HL-60/S4 treated with retinoic acid at 250 ng/mL for 4 days and 3 days (cell line): ENCODE data around the gene MAP4.
"Not testable (repeated sequence)": the region's sequence is repeated elsewhere in the genome, so short reads cannot be mapped to it uniquely, and the experiment has no call there.

Experiments
- in situ Hi-C: fragments of 300-500 bp; cut with MboI; formaldehyde crosslinking; loops from 2 replicates; pipeline ENCODE4 v1.7.0; 2022; ENCODE audit warnings: low sequenced_read_pairs

Gene MAP4

DNA sequence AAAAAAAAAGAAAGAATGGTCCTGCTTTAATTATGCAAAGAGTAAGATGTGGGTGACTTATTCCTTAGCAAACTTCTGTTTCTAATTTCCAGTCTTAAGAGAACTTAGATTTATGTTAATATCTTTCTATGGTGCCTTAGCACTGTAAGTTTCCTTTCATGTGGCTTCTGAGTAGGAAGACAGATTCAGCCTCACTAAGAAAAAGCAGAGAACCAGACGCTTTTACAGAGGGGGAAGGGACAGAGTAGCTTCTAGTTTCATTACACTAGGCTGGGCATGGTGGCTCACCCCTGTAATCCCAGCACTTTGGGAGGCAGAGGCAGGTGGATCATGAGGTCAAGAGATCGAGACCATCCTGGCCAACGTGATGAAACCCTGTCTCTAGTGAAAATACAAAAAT, 118.3 kb downstream of the MAP4 start:
- in situ Hi-C loops = no loop called here

DNA sequence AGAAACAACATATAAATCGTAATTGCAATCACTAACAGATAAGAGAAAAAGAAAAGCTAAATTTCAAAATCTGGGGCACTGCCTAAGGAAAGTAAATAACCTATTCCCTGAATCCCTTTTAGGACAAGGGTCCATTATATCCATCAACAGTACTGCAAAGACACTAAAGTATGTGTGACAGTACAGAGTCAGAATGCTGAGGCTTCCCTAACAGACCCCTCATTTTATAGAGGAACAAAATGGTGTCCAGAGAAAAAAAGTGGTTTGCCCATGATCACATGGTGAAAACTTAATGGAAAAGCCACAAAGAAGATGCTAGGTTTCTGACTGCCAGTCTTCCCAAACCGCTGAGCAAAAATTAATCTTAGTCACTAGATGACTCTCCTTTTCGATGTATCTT, 119.5 kb downstream of the MAP4 start:
- in situ Hi-C loops = no loop called here

DNA sequence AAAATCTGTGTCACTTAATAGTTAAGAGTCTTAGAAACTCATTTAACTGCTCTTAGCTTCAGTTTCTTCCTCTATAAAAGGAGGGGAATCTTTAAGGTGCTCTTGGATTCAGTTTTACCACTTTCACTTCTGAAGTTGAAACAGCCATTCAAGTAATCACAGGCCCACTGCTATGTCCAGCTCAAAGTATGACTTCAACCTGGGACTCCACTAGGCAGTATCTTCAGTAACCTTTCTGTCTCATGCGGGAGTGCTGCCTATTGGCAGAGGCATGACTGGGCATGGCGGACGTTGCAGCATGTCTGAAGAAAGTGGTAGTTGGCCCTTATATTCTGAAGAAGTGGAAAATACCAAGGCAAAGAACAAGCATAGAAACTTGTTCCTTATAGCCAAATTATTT, 121.0 kb downstream of the MAP4 start:
- in situ Hi-C loops = no loop called here

DNA sequence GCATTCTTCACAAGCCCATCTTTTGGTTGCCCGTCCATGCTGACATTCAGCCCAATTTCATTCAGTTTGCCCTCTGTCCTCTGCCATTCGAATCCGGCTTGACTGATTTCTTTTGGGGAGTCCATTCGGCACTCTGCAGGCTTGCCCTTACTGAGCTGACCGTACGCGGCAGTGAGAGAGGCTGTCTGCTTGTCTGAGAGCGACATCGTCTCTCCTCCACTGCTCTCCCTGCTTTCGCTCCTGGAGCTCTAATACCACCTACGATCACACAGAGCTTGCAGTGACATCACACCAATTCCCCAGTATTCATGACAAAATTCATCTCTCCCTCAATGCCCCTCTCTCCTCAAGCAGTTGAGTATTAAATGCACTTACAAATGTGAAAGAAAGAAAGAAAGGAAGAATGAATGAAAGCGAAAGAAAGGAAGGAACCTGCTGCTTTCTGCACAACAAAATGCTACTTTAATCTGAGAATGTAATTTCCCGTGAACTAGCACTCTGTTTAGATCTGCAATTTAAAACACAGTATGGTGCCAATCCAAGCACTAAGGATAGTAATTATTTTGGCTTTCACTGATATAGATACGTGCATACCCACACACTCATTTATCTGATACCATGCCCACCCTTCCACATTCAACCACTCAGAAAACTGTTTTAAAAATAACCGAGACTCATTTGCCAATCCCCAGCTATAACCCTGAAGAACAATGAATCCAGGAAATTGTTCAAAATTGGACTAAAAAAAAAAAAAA, 123.8 kb downstream of the MAP4 start:
- in situ Hi-C loops = no loop called here

DNA sequence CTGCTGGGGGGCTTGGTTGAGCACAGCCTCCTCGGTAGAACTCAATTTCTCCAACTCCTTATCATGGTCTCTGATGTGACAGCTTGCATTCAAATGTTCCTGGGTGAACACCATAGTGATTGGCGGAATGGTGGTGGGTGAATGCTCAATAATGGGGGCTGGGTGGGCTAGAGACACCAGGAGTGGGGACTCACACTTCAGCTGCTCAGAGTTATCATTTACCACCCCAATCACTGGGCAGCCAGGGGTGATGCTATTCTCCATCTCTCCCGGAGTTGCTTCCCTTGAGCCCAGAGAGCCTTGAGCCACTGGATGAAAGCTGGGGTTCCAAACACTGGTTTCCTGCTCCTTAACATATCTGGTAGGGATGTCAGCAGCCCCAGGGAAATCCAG, 124.6 kb downstream of the MAP4 start:
- in situ Hi-C loops = no loop called here

DNA sequence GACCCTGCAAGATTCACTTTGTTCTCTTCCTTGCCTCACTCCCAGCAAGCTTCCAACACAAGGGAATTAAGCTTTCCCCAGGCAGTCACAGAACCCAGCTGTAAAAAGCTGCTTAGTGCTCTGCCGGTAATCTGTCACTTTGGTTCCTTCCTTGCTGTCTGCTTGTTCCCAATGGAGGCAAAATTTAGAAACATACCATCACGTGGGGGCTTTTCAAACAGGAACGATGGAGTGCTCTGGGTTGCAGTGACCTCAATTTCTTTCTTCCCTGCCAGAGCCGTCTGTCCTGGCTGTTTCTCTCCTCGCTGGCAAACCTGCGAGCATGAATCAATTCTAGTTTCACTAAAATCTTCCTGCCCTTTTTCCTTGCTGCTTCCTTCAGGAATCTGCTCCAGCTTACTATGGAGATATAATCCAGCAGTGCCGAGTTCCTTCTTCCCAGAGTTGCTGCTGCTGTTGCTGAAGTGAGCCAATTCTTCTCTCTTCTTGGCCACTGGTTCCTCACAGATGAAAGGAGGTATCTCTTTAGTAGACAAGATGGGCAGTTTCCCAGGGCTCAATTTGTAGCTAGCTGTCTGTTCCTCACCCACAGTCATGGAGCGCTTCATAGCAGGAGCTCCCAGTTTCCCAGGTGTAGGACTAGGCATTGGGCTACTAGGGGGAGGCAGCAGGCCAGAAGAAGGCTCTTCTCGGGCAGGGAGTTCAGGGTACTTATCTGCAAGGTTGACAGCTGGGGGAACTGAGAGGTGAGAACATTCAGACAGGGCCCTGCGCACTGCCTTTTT, 125.2 kb downstream of the MAP4 start:
- in situ Hi-C loops = no loop called here

DNA sequence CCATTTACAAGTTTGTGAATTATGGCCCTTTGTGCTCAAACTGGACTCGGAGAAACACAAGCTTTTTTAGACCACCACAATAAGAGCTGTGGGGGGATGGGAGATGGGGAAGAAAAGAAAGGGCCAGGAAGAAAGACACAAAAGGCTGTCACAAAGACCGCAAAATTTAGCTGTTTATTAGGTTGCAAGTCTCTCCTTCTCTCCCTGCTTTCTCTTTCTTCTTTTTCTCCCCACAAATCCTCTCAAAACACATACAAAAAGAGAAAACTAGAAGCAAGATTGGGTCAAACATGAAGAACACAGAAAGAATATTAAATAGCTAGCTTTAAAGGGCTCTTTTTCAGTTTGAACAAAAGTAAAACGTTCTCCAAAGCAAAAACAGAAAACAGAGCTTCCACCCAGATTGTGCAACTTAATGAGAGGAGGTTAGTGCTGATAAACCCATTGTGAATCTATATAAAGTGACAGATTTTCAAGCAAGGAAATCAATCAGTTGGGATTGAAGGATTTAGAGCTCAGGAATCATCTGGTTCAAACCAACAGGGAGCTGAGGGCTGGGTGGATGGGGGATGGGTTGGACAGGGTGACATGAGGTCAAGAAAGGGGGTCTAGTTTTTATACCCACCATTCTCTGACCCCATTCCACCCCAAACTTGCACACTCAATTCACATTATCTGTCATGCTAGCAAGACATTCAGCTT, 125.9 kb downstream of the MAP4 start:
- in situ Hi-C loops = no loop called here

DNA sequence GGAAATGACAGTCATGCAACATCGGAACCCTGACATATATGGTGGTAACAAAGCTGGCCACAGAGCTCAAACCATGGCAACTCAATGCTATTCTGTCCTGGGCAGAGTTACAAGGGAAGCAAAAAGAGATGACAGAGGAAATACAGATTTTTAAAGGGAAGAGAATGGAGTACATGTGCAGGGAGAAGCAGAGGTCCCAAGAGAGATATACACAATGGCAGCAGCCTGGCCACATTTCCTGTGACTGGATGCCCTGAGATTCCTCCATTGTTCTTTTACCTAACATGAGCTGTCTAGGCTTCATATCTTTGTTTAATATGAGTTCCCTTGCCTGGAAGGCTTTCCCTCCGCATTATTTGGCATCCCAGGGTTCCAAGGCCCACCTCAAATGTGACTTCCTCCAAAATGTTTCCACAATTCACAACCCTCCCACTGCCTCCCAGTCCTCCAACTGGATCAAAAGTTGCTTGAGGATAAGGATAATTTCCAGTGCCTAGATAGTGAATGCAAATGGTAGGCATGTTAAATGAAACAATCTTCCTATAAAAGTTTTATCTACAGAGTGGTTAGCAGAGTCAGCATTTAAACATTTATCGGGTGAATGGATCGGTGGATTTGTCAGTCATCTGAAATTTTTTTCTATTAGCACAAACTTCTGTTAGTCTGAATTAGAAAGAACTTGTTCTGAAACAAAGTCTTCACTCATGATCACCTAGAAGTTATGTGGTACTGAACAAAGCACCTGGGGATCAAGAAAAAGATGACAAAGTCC, 127.0 kb downstream of the MAP4 start:
- in situ Hi-C loops = no loop called here

DNA sequence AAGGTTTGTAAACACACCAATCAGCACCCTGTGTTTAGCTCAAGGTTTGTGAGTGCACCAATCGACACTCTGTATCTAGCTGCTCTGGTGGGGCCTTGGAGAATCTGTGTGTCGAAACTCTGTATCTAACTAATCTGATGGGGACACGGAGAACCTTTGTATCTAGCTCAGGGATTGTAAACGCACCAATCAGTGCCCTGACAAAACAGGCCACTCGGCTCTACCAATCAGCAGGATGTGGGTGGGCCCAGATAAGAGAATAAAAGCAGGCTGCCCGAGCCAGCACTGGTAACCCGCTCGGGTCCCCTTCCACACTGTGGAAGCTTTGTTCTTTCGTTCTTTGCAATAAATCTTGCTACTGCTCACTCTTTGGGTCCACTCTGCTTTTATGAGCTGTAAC, 128.2 kb downstream of the MAP4 start:
- in situ Hi-C loops = not testable (repeated sequence)

DNA sequence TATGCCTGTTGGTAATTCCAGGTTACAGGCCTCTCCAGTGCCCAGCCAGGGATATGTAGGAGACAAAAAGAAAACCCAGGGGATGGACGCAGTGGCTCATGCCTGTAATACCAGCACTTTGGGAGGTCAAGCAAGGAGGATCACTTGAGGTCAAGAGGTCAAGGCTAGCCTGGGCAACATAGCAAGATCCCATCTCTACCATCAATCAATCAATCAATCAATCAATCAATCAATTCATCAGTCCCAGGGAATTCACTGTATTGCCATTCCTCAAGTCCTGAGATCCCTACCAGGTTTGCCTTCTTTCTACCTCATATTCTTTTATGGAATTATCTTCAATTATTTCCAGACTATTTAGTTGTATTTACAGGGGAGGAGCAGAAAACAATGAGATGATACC, 131.0 kb downstream of the MAP4 start:
- in situ Hi-C loops = no loop called here

DNA sequence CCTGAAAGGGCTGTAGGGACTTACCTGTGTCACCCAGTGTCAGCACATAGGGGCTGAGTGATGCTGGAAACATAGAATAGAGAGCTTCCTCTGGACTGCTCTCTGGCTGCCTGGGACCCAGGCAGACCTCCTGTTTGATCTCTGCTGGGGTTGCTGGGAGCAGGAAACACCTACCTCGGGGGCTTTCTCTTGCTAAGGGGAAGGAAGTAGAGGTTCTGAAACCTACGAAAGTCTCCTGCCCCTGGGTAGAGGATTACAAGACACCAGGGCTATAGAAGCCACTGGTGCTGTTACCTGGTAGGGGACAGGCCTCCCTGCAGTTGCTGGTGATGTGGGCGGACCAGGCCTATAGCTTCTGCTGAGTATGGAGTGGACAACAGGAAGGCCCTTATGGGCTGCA, 131.6 kb downstream of the MAP4 start:
- in situ Hi-C loops = no loop called here

DNA sequence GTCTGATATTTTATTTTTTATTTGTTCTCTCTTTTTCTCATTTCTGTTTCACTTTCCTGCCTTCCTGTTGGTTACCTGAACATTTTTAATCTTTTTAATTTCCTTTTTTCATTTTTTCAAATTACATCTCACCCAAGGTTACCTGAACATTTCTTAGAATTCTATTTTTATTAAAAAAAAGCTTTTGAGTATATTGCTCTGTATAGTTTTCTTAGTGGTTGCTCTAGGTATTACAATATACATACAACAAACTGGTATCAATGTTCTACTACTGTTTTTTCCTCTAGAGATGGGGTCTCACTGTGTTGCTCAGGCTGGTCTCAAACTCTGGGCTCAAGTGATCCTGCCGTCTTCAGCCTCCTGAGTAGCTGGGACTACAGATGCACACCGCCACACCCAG, 133.9 kb downstream of the MAP4 start:
- in situ Hi-C loops = no loop called here

DNA sequence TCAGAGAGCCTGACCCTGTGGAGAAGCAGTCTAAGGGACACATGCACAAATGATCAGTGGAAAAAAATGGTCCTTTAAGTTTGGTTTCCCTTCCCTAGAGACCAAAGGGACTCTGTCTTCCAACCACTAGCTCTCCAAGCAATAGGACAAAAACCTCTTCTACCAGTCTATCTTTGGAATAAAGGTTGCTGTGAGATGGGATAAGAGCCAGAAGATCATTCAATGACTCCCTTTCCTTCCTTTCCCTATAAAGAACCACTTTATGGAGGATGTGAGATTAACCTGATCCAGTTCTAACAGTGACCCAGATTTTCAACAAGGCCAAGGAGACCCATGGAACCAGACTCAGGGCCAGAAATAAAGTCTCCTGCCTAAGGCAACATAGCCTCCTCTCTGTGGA, 138.5 kb downstream of the MAP4 start:
- in situ Hi-C loops = no loop called here

DNA sequence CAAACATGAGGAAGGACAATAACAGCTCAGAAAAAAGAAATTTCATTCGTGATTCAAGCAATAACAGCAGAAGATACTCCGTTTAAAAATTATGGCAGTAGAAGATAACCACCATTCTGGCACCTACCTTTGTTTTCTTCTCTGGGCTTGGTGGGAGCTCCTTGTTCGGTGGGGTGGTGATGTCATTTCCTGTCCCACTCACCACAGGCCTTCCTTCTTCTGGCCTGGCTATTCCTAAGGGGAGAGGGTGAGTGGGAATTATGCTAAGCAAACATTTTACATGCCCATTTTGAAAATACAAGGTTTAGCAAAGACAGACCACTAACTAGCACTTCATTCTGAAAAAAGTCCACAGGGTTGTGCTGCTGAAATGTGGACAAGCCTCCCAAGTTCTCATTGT, 138.9 kb downstream of the MAP4 start:
- in situ Hi-C loops = no loop called here

DNA sequence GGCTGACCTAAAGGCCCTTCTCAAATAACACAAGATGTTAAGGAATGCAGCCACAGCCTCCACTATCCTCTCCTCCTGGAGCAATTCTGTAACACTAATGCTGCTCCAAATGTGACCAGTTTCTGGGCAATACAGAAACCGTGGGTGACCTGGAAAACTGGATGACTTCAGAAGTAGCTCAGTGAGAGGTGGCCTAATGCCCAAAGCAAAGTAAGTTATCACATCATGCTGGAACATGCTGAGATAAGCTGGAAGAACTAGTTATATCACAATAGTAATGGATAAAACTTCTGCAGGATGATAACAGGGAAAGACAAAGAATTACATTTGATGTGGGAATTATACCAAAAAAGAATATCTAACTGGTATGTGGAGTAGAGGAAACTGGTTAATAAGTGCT, 141.3 kb downstream of the MAP4 start:
- in situ Hi-C loops = no loop called here

DNA sequence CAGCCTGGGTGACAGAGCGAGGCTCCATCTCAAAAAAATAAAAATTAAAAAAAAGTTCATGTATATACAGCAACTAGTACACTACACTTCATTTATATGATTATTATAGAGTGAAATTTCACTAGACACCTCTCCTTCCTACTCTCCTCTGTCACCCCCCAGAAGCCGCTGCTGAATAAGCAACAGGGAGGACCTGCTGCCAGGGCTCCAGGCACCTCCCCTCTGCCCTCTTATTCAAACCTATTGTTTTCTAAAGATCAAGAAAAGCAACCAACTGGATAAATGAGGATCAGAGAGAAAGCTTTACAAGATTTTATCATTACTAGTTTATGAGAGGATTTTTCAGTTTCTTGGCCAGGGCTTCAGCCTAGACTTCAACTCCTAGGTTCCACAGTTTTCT, 141.8 kb downstream of the MAP4 start:
- in situ Hi-C loops = no loop called here

DNA sequence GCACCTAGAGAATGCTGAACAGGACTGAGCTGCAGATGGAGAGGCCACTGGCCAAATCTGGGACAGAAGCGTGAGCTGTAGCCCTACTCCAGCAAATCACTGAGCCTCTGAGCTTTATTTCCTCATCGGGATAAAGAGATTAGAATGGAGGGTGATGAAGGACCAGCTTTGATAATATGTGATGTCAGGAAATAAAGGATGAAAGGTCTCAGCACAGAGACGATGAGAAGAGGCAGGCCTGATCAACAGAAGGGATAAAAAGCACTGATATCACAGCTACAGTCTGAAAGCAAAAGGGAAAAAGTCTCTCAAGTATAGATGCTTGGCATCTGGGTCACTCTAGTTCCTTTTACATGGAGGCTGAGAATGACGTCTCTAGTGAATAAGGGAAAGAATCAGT, 143.3 kb downstream of the MAP4 start:
- in situ Hi-C loops = no loop called here

DNA sequence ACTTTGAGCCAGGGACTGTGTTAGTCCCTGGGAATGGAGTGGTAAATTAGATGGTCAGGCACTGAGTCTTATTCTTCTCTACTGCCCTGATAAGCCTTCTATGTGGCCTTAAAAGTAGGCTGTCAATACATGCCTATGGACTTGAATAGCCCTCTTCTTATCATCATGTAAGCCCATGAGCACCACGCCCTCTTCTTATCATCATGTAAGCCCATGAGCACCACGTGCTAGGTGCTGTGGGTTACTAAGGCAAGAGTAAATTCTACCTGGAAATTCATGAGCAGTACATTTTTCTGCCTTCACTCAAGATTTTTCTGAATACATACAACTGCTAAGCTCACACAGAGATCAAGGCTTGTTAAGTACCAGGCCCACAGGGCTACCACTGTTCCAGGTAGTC, 144.8 kb downstream of the MAP4 start:
- in situ Hi-C loops = no loop called here

DNA sequence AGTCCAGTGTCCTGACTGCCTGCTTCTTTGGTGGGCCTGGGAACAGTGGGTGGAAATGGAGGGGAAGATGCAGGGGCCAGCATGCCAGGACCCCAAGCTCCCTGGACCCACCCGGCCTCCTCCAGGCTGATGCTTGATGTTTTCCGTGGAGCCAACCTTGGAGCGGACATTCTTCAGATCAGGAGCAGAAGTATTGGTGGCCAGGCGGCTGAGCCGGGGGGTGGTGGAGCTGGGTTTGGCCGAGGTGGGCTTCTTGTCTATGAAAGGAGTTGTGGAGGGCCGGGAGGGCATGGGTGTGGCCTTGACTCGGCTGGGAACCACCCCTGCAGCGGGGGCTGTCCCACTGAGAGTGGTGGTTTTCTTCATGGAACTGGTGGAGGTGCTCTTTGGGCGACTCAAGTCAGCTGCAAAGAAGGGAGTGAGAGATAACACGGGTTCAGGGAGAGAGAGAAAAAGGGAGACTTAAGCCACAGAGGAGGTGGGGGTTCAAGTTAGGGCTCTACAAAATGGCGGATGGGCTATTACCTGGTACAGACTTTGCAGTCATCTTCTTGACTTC, 145.4 kb downstream of the MAP4 start:
- in situ Hi-C loops = no loop called here

DNA sequence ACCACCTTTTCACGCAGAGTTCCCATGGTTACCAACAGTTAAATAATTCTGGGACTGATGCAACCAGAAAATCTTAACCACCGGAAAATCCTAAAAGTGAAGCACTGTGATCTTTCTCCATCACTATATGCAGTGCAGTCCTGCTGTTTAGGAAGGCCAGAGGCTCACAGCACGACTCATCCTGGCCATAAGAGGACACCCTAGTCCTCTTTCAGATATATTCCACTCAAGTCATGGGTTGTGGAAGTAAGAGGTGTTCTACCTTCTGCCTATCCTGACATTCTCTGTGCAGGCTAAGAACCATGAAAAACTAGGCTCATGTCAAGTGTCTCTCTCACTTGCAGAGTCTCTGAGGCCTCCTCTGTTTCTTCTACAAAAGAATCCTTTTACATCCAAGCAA, 146.1 kb downstream of the MAP4 start:
- in situ Hi-C loops = no loop called here

DNA sequence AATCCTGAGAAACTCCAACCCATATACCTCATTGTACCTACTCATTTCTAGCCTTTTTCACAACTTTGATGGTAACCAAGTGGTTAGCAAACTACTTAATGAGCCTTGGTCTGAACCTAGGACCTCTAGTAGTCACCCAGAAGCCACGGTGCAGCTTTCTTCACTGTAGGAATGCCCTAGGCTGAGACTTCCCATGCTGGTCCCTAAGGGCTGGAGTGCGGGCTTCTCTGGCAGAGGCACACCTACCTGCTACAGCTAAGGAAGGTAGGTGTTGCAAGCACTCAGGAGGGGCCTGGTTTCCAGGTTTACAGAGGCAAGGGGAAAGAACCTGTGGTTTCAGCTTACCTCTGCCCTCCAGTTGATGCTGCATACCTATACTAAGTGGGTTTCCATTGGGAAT, 147.9 kb downstream of the MAP4 start:
- in situ Hi-C loops = no loop called here
